Hematopoietic multipotent progenitor cell (in vitro differentiated cells): ENCODE data around the gene CFD. TPM values are rescaled to one million over a fixed set of nuclear protein-coding genes. Genes with fewer than 3 reads are reported as not detected.

Experiments used
- DNase-seq, 3 donors: peaks; one replicate each; pipeline ENCODE4 v3.0.0-alpha.2; 2011 to 2015; ENCODE audit warnings: low read depth in 2 of 3, low spot score in 2 of 3
- small RNA-seq: library from RNA; depleted of rRNA; stranded (forward); fragments of <200 nt; gene quantifications from one replicate; pipeline ENCODE3, GENCODE V24; 2012
- total RNA-seq: library from RNA; depleted of rRNA; stranded (reverse); fragments of >200 nt; gene quantifications from one replicate; pipeline ENCODE4 v1.2.3, GENCODE V29; 2012

Gene CFD
- total RNA-seq, 1 donor = 9.4 TPM

DNA sequence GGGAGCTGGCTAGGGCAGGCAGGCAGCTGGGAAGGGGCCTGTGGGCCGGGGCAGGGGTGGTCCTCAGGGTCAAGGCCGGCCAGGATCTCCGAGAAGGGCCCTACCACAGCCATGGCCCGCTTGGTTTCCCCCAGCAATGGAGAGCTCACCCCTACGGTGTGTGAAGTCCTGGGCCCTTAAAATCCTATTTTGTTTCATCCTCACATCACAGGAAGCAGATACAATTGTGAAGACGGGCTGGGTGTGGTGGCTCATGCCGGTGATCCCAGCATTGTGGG is 42.6 kb downstream of the CFD start:
- DNase-seq = no peak

DNA sequence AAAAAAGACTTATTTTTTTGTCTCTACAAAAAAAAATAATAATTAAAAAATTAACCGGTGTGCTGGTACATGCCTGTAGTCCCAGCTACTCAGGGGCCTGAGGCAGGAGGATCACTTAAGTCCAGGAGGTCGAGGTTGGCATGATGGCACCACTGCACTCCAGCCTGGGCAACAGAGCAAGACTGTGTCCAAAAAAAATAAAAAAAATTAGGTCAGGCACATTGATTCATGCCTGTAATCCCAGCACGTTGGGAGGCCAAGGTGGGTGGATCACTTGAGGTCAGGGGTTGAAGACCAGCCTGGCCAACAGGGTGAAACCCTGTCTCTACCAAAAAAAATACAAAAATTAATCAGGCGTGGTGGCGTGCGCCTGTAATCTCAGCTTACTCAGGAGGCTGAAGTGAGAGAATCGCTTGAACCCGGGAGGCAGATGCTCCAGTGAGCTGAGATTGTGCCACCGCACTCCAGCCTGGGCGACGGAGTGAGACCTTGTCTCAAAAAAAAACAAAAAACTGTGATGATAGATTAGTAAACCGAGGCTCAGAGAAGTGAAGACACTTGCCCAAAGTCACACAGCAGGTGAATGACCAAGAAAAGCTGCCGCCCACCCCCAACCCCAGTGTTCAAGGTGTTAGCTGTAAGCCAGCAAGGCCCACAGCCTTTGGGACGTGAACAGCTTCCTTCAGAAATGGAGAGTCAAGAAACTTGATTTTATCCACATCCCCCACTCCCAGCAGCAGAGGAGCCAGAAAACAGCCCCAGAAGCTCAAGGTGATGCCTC is 43.2 kb downstream of the CFD start:
- DNase-seq = no peak

DNA sequence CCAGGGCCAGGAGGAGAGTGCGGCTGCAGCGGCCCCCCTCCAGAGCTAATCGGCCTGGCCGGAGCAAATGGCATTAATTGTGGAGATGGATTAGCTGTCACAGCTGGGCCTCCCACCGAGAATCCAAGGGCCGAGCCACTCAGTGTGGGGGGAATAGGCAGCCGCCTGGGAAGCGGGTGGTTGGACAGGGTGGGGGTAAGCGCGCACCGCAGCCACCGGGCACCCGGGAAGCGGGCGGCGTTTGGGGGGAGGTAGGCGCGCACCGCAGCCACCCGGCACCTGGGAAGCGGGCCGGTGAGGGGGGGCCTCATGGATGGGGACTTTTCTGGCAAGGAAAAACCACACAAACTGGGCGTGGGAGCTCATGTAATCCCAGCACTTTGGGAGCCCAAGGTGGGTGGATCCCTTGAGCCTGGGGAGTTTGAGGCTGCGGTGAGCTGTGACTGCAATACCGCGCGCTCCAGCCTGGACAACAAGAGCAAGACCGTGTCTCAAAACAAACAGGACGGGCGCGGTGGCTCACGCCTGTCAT is 43.9 kb downstream of the CFD start:
- no peak for DNase-seq

DNA sequence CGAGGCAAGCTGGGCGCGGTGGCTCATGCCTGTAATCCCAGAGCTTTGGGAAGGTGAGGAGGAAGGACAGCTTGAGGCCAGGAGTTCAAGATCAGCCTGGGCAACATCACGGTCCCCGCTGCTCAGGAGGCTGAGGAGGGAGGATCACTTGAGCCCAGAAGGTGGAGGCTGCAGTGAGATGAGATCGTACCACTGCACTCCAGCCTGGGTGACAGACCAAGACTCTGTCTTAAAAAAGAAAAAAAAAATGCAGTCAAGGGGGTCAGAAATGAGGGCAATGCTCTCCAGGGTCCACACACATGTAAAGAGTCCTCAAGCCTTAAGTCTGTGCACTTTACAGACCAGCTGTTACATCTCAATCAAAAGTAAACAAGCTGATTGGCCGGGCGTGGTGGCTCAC is 45.1 kb downstream of the CFD start:
- no peak for DNase-seq

DNA sequence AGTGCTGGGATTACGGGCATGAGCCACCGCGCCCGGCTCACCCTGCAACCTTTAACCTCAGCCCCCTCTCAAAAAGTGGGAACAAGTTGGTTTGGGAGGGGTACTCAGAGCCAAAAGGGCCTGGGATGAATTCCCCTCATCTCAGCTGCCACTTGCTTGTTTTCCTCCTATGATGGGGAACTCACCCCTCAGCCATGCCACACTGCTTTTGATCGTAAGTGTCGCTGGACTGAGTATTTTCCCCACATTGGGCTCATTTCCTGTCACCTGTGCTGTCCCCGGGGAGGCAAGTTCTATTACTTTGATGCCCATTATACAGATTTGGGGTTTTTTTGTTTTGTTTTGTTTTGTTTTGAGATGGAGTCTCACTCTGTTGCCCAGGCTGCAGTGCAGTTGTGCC is 47.0 kb downstream of the CFD start:
- no peak for DNase-seq

DNA sequence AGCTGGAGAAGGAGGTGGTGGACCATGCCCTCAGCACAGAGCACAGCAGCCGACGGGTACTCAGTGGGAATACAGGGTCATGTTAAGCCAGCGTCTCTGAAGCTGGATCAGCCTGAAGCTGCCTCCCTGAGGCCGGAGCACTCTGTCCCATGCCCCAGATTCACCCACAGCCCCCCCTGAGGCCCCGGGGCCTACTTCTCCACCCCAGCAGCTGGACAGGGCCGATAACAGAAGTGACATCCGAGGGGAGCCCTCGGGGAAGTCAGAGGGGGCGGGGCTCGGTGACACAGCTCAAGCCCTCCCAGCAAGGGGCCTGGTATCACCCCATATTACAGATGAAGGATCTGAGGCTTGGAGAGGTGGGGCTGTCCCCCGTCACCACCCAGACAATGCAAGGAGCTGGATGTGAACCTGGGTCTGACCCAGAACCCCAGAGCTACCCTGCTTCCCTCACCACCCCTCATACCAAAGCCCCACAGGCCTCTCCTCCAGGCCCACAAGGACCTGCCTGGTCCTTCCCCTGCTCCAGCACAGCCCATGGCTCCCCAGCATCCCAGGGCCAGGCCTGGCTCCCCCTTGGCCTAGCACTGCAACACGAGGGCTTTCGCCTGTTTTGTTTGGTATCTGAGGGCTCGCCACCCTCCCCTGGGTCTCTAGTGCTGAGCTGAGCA is 47.9 kb downstream of the CFD start:
- DNase-seq = peak in 2 of 3 donors; percentile 95 to 97

DNA sequence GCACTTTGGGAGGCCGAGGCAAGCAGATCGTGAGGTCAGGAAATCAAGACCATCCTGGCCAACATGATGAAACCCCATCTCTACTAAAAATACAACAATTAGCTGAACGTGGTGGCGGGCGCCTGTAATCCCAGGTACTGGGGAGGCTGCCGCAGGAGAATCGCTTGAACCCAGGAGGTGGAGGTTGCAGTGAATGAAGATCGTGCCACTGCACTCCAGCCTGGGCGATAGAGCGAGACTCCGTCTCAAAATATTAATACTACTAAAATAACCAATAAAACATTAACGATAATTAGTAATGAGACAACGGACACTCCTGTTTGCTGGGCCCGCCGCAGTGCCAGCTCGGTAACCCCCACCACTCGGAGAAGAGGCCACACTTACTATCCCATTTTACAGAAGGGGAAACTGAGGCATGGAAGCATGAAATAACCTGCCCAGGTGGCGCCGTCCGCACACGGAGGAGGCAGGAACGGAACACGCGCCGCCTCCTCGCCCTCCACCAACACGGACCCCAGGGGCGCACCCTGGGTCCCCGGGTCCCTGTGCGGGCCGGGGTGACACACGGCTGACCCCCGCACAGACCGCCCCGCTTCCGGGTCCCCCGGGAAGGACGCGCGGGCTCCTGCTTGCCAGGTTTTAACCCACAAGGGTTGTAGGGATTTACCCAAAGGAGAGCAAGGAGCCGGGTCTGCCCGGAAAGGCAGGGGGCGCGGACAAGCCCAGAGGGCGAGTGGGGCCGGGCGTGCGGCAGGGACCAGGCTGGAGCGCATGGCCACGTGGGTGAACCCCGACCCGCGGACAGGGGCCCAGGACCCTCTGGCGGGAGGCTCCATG is 52.0 kb downstream of the CFD start:
- no peak for DNase-seq

DNA sequence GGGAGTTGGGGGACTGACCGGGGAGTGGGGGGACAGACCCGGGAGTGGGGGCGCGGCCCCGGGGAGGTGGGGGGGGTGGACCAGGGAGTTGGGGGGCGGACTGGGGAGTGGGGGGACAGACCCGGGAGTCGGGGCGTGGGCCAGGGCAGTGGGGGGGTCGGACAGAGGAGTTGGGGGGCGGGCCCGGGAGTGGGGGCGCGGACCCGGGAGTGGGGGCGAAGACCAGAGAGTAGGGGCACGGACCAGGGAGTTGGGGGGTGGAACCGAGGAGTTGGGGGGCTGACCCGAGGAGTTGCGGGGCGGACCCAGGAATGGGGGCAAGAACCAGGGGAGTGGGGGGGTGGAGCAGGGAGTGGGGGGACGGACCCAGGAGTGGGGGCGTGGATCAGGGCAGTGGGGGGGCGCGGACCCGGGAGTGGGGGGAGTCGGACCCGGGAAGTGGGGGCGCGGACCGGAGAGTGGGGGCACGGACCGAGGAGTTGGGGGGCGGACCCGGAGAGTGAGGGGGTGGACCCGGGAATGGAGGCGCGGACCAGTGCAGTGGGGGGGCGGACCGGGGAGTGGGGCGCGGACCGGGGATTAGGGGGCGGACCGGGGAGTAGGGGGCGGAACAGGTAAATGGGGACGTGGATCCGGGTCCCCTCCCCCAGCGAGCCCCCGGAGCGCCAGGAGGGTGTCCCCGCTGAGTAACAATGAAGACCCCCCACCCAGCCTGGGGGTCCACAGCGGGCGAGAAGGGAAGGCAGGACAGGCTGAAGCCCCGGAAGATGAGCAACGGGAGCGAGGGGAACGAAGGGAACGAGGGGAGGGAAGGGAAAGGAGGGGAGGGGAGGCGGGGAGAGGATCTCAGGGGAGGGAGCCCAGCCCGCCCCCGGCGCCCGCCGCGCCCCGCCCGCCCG is 53.0 kb downstream of the CFD start:
- peak in 1 of 3 donors; percentile 46 for DNase-seq

Small RNAs within 50 kb of the gene (small RNA-seq; reads per million reads assigned to genes)
- gene MIR3187 (not detected), gene RNU6-9 (9.2 reads per million, percentile 92 among the genes with 10 or more reads in this experiment)

Other genes starting within 250 kb of the CFD start
- 50.9 TPM for gene POLRMT, start 226.1 kb upstream of the CFD start, total RNA-seq
- under 0.01 TPM for gene FGF22, start 219.8 kb upstream of the CFD start, total RNA-seq
- gene RNF126, start 196.4 kb upstream of the CFD start, total RNA-seq = 50.1 TPM
- gene FSTL3, start 183.3 kb upstream of the CFD start, total RNA-seq = 7.5 TPM
- 829 TPM for gene PRSS57, start 164.2 kb upstream of the CFD start, total RNA-seq
- 15.6 TPM for gene PALM, start 150.7 kb upstream of the CFD start, total RNA-seq
- 0.27 TPM for gene MISP, start 108.6 kb upstream of the CFD start, total RNA-seq
- gene PTBP1, start 62.2 kb upstream of the CFD start, total RNA-seq = 348 TPM
- 5.9 TPM for gene PLPPR3, start 37.7 kb upstream of the CFD start, total RNA-seq
- 5.4 TPM for gene AZU1, start 31.8 kb upstream of the CFD start, total RNA-seq
- 34.7 TPM for gene PRTN3, start 18.7 kb upstream of the CFD start, total RNA-seq
- gene ELANE, start 7.4 kb upstream of the CFD start, total RNA-seq = 11.0 TPM
- 78.4 TPM for gene MED16, start 33.5 kb downstream of the CFD start, total RNA-seq
- gene RNU6-9, start 33.8 kb downstream of the CFD start, total RNA-seq = not detected
- gene R3HDM4, start 53.6 kb downstream of the CFD start, total RNA-seq = 122 TPM
- gene KISS1R, start 57.7 kb downstream of the CFD start, total RNA-seq = 1.3 TPM
- 37.2 TPM for gene ARID3A, start 66.4 kb downstream of the CFD start, total RNA-seq
- 100 TPM for gene WDR18, start 124.7 kb downstream of the CFD start, total RNA-seq
- gene GRIN3B, start 140.8 kb downstream of the CFD start, total RNA-seq = 0.81 TPM
- gene TMEM259, start 161.5 kb downstream of the CFD start, total RNA-seq = 148 TPM
- gene RNU6-2, start 161.9 kb downstream of the CFD start, total RNA-seq = not detected
- gene CNN2, start 166.9 kb downstream of the CFD start, total RNA-seq = 236 TPM
- gene ABCA7, start 180.4 kb downstream of the CFD start, total RNA-seq = 42.5 TPM
- 217 TPM for gene ARHGAP45, start 207.5 kb downstream of the CFD start, total RNA-seq
- gene POLR2E, start 235.7 kb downstream of the CFD start, total RNA-seq = 107 TPM
- gene GPX4, start 244.3 kb downstream of the CFD start, total RNA-seq = 316 TPM